CD4-positive, alpha-beta T cell (primary cell): ENCODE data around the gene GRIA1. TPM values are rescaled to one million over a fixed set of nuclear protein-coding genes. Genes with fewer than 3 reads are reported as not detected.

Experiments used
- ATAC-seq: fragments of 200-7000 bp; cut with Tn5 transposase; one replicate; pipeline ENCODE4 v1.10.0; 2022; ENCODE audit warnings: mild to moderate bottlenecking; ENCODE audit not compliant: poor library complexity
- CTCF ChIA-PET: fragments of 350-600 bp; sonication (Branson Sonifier 250); formaldehyde crosslinking; loops from one replicate; lab custom pipeline; 2021; ENCODE audit warnings: antibody characterized with exemption, inconsistent platforms; lab: Charles Lee
- POLR2A ChIA-PET: fragments of 350-600 bp; sonication (Branson Sonifier 250); formaldehyde crosslinking; loops from one replicate; lab custom pipeline; 2021; ENCODE audit warnings: antibody characterized with exemption, inconsistent platforms; lab: Charles Lee
- DNase-seq, 14 experiments: peaks; one replicate each; pipeline ENCODE4 v3.0.0-alpha.2; 2013 to 2020; ENCODE audit warnings: mixed read lengths in 2 of 14
- H3K27ac ChIP-seq, 2 donors: one replicate each; pipeline versions ENCODE4 v1.5.1 to v1.7.0; 2013; ENCODE audit warnings: low read length in 2 of 2, low read depth in 1 of 2, mild to moderate bottlenecking in 1 of 2
- H3K27me3 ChIP-seq, 2 experiments: 1 replicate in 1 of 2; 2 replicates in 1 of 2; pipeline versions ENCODE4 v1.6.1 to v1.7.0; 2013; ENCODE audit warnings: low read length in 2 of 2, control low read depth in 1 of 2, mild to moderate bottlenecking in 1 of 2, moderate library complexity in 1 of 2; ENCODE audit not compliant: insufficient read depth in 2 of 2, control insufficient read depth in 1 of 2
- H3K36me3 ChIP-seq: one replicate; pipeline ENCODE4 v1.6.1; 2013; ENCODE audit warnings: low read length, control low read depth; ENCODE audit not compliant: insufficient read depth
- H3K4me1 ChIP-seq: one replicate; pipeline ENCODE4 v1.6.1; 2013; ENCODE audit warnings: low read length, control low read depth; ENCODE audit not compliant: insufficient read depth
- H3K4me3 ChIP-seq: one replicate; pipeline ENCODE4 v1.5.1; 2013; ENCODE audit warnings: mild to moderate bottlenecking, low read length, moderate library complexity
- H3K9me3 ChIP-seq, 2 experiments: 1 replicate in 1 of 2; 2 replicates in 1 of 2; pipeline versions ENCODE4 v1.6.1 to v1.7.0; 2013; ENCODE audit warnings: low read length in 2 of 2, mild to moderate bottlenecking in 2 of 2, control low read depth in 1 of 2, moderate library complexity in 1 of 2; ENCODE audit not compliant: control insufficient read depth in 1 of 2, insufficient read depth in 1 of 2
- H3K27ac Mint-ChIP-seq: one replicate; pipeline ENCODE4 v1.8.0; 2020; ENCODE audit warnings: mixed read lengths
- H3K27me3 Mint-ChIP-seq: one replicate; pipeline ENCODE4 v1.8.0; 2021; ENCODE audit warnings: mixed read lengths
- H3K36me3 Mint-ChIP-seq: one replicate; pipeline ENCODE4 v1.8.0; 2021; ENCODE audit warnings: low read depth, mixed read lengths
- H3K4me1 Mint-ChIP-seq: one replicate; pipeline ENCODE4 v1.8.0; 2021; ENCODE audit warnings: low read depth, mixed read lengths
- H3K4me3 Mint-ChIP-seq: one replicate; pipeline ENCODE4 v1.8.0; 2020; ENCODE audit warnings: mild to moderate bottlenecking, mixed read lengths
- H3K9me3 Mint-ChIP-seq: one replicate; pipeline ENCODE4 v1.8.0; 2020; ENCODE audit warnings: mixed read lengths
- CTCF ChIP-seq: fragments of 200-600 bp; IDR thresholded peaks from one replicate; pipeline ENCODE4 v1.8.0; 2022; ENCODE audit warnings: antibody characterized with exemption, mild to moderate bottlenecking
- intact Hi-C, 2 experiments: fragments of 100-400 bp; cut with DNase I in 1 of 2; cut with micrococcal nuclease in 1 of 2; formaldehyde crosslinking; loops; one replicate each; pipeline versions ENCODE4 v1.15.1 to v1.9.0; 2023 to 2025; cut with DNase I, micrococcal nuclease
- total RNA-seq, 174 experiments: library from RNA in 2 of 174; stranded (reverse) in 2 of 174; gene quantifications; one replicate each; pipeline ENCODE4 v1.2.3 and lab custom pipeline; 2021 to 2026

The GRIA1 gene
- total RNA-seq, 2 experiments from 2014 or later, result not detected

GRCh38 chr5:153792305-153792704 lies 301.8 kb downstream of the GRIA1 start:
- H3K4me3 Mint-ChIP-seq, result no peak overlapping the region
- H3K4me3 ChIP-seq, result no peak overlapping the region
- DNase-seq (no peak), ATAC-seq (no peak)
- H3K4me1 Mint-ChIP-seq, result no peaks in the 10 kb centered on the region
- no peak overlapping the region for H3K27ac Mint-ChIP-seq
- no peaks in the 10 kb centered on the region for H3K9me3 ChIP-seq
- peaks cover 4% of the 10 kb centered on the region for H3K27me3 Mint-ChIP-seq
- ChIA-PET POLR2A (no interaction called here), CTCF (interaction anchor here (1.3 kb wide), 1 partner anchor 61 kb away, joined by 3 read pairs; no protein-coding TSS in a partner anchor)
- no peaks in the 10 kb centered on the region for H3K27me3 ChIP-seq
- H3K4me1 ChIP-seq, result no peaks in the 10 kb centered on the region
- no peak for TF ChIP-seq CTCF
- H3K9me3 Mint-ChIP-seq, result peaks cover 2% of the 10 kb centered on the region
- no peaks in the 10 kb centered on the region for H3K36me3 Mint-ChIP-seq
- H3K36me3 ChIP-seq, result no peaks in the 10 kb centered on the region
- no peak overlapping the region for H3K27ac ChIP-seq
- intact Hi-C loops, result no loop called here

DNA sequence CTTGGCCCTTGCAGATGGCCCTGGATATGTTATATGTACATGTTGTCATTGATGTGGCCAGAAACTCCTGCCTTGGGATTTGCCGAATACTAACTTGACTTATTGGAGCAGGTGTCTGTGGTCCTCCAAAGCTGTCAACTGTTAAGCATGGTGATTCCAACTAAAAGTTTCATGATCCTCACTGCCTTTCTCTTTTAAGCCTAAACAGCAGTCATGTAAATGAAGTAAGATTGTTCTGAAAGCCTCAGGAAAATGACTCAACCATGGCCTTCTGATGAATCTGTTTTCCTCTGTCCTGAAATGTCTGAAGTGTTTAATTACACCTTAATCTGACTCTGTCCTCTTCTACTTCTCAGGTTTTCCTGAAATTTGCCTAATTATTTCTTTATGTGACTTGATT lies 303.2 kb downstream of the GRIA1 start:
- H3K36me3 ChIP-seq, result no peaks in the 10 kb centered on the region
- Mint-ChIP-seq H3K27me3 (no peaks in the 10 kb centered on the region), H3K27ac (no peak overlapping the region), H3K4me3 (no peak overlapping the region), H3K9me3 (no peaks in the 10 kb centered on the region), H3K4me1 (no peaks in the 10 kb centered on the region), H3K36me3 (no peaks in the 10 kb centered on the region)
- no peak overlapping the region for H3K27ac ChIP-seq
- ChIA-PET CTCF (no interaction called here), POLR2A (no interaction called here)
- no peak for TF ChIP-seq CTCF
- DNase-seq, result no peak
- intact Hi-C loops, result no loop called here
- ATAC-seq, result no peak
- no peaks in the 10 kb centered on the region for H3K27me3 ChIP-seq
- no peaks in the 10 kb centered on the region for H3K4me1 ChIP-seq
- no peaks in the 10 kb centered on the region for H3K9me3 ChIP-seq
- H3K4me3 ChIP-seq, result no peak overlapping the region

DNA sequence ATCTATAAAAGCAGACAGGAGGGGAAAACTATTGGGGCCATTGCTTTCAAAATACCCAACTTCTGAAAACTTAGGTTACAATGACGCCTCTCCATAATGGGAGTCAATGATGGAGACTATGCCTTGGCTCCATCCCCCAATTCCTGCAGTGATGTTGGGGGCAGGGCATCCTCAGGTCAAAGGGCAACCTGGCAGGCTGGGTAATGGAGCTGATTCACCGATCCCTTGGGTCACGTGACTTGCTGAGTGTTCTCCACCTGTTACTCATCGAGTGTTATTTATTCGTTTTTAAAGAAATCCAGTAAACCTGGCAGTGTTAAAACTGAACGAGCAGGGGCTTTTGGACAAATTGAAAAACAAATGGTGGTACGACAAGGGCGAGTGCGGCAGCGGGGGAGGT lies 303.9 kb downstream of the GRIA1 start:
- Histone ChIP-seq H3K27ac (no peak overlapping the region), H3K9me3 (no peaks in the 10 kb centered on the region), H3K36me3 (no peaks in the 10 kb centered on the region), H3K4me3 (no peak overlapping the region), H3K4me1 (no peaks in the 10 kb centered on the region), H3K27me3 (no peaks in the 10 kb centered on the region)
- no peak for TF ChIP-seq CTCF
- no peaks in the 10 kb centered on the region for H3K27me3 Mint-ChIP-seq
- intact Hi-C loops, result no loop called here
- no peaks in the 10 kb centered on the region for H3K36me3 Mint-ChIP-seq
- no peak for DNase-seq
- ChIA-PET POLR2A (no interaction called here), CTCF (no interaction called here)
- no peak overlapping the region for H3K4me3 Mint-ChIP-seq
- no peaks in the 10 kb centered on the region for H3K4me1 Mint-ChIP-seq
- ATAC-seq, result no peak
- no peak overlapping the region for H3K27ac Mint-ChIP-seq
- no peaks in the 10 kb centered on the region for H3K9me3 Mint-ChIP-seq
